Ovary (tissue), 9 donors: ENCODE data around the gene CHSY3. TPM values are rescaled to one million over a fixed set of nuclear protein-coding genes. Genes with fewer than 3 reads are reported as not detected.

Experiments
- DNase-seq, 5 donors: peaks; one replicate each; pipeline ENCODE4 v3.0.0-alpha.2; 2019 to 2020
- H3K27ac ChIP-seq, 2 donors: fragments of 200-600 bp; one replicate each; pipeline versions ENCODE4 v1.5.1 to v1.8.0; 2019 to 2022
- H3K27me3 ChIP-seq: fragments of 200-600 bp; one replicate; pipeline ENCODE4 v1.8.0; 2022
- H3K36me3 ChIP-seq: fragments of 200-600 bp; sonication (generic); one replicate; pipeline ENCODE4 v1.5.1; 2019
- H3K4me1 ChIP-seq: one replicate; pipeline ENCODE4 v1.8.1; 2013; ENCODE audit warnings: mild to moderate bottlenecking, moderate library complexity; ENCODE audit not compliant: insufficient read depth
- H3K4me3 ChIP-seq: fragments of 200-600 bp; sonication (generic); one replicate; pipeline ENCODE4 v1.5.1; 2017
- H3K9me3 ChIP-seq, 2 donors: fragments of 200-600 bp in 1 of 2; sonication (generic) in 1 of 2; one replicate each; pipeline versions ENCODE4 v1.5.1 to v1.8.1; 2013 to 2019; ENCODE audit warnings: mild to moderate bottlenecking in 1 of 2, moderate library complexity in 1 of 2
- EP300 ChIP-seq: sonication (generic); formaldehyde crosslinking; IDR thresholded peaks from one replicate; pipeline ENCODE4 v1.6.1; 2017; ENCODE audit warnings: antibody characterized with exemption
- POLR2A ChIP-seq: fragments of 450-650 bp; IDR thresholded peaks from one replicate; pipeline ENCODE4 v1.6.1; 2017; ENCODE audit warnings: antibody characterized with exemption, mild to moderate bottlenecking, moderate library complexity
- whole genome bisulfite sequencing, 3 donors: extraction: QIAGEN DNeasy Blood & Tissue Kit in 1 of 3; methylation state at CpG; one replicate each; pipeline versions ENCODE4 v1.1.5 to v1.1.7; 2013 to 2017; 5-methylcytosine and 5-hydroxymethylcytosine counted together
- intact Hi-C, 4 donors: fragments of 100-400 bp; cut with DNase I; formaldehyde crosslinking; loops; one replicate each; pipeline versions ENCODE4 v1.11.0 to v1.15.1; 2022 to 2023
- polyA plus RNA-seq, 2 donors: library from polyadenylated mRNA; stranded (reverse); fragments of 200-250 nt in 1 of 2; fragments of 350-450 nt in 1 of 2; fragmentation: Illumina TruSeq in 1 of 2; extraction: RNeasy Lipid Tissue Mini Kit (QIAGEN cat#74804) in 1 of 2; gene quantifications; one replicate each; pipeline ENCODE4 v1.2.3, GENCODE V29; 2013 to 2014
- total RNA-seq, 7 donors: library from RNA; depleted of rRNA in 2 of 7; stranded (reverse); fragments of >200 nt in 2 of 7; fragmentation: NEBNext Ultra II Directional in 3 of 7; extraction: Animal tissue kit (Norgen Biotek cat#: 25700) in 3 of 7; gene quantifications; one replicate each; pipeline versions ENCODE4 v1.1.0 to v1.2.4, GENCODE V29; 2016 to 2023
- TF ChIP-seq, protein P1 (sequence below), 3 donors: fragments of 450-650 bp in 2 of 3; fragments of 200-600 bp in 1 of 3; IDR thresholded peaks; one replicate each; pipeline versions ENCODE4 v1.5.1 to v1.8.0; 2016 to 2022; ENCODE audit warnings: antibody characterized with exemption in 3 of 3, mild to moderate bottlenecking in 1 of 3
- donor health status: DM: no; HTN: no; CAD: no; lungs with moderate emphysema.
- donor health status: DM: no; HTN: no; CAD: no.
- donor health status: Bipolar disorder and iron deficiency.
- donor health status: DM: yes; HTN: yes; CAD: no.
- donor health status: DM: no; HTN: no; CAD: no.
- donor health status: DM: yes; HTN: yes; CAD: no.

Gene CHSY3
- total and polyA plus RNA-seq, 9 donors, result 0.13 to 5.5 (median 0.74) TPM

GRCh38 chr5:129945774-129946270, 41.6 kb downstream of the CHSY3 start:
- no peak overlapping the region for H3K27ac ChIP-seq
- intact Hi-C loops, result no loop called here
- WGBS, 3 donors, result 69 to 70% (median 70%) methylated on average over 1 of the region's 1 CpG
- TF ChIP-seq POLR2A (no peak), EP300 (no peak)
- TF ChIP-seq, protein P1, sequence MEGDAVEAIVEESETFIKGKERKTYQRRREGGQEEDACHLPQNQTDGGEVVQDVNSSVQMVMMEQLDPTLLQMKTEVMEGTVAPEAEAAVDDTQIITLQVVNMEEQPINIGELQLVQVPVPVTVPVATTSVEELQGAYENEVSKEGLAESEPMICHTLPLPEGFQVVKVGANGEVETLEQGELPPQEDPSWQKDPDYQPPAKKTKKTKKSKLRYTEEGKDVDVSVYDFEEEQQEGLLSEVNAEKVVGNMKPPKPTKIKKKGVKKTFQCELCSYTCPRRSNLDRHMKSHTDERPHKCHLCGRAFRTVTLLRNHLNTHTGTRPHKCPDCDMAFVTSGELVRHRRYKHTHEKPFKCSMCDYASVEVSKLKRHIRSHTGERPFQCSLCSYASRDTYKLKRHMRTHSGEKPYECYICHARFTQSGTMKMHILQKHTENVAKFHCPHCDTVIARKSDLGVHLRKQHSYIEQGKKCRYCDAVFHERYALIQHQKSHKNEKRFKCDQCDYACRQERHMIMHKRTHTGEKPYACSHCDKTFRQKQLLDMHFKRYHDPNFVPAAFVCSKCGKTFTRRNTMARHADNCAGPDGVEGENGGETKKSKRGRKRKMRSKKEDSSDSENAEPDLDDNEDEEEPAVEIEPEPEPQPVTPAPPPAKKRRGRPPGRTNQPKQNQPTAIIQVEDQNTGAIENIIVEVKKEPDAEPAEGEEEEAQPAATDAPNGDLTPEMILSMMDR (IDR thresholded peaks at IDR 0.05), result no peak
- H3K36me3 ChIP-seq, result no peaks in the 10 kb centered on the region
- no peaks in the 10 kb centered on the region for H3K9me3 ChIP-seq
- no peaks in the 10 kb centered on the region for H3K27me3 ChIP-seq
- H3K4me3 ChIP-seq, result no peak overlapping the region
- no peaks in the 10 kb centered on the region for H3K4me1 ChIP-seq
- DNase-seq, result no peak

GRCh38 chr5:129951039-129951438, 46.8 kb downstream of the CHSY3 start:
- Histone ChIP-seq H3K27ac (no peak overlapping the region), H3K4me3 (no peak overlapping the region), H3K9me3 (no peaks in the 10 kb centered on the region), H3K27me3 (no peaks in the 10 kb centered on the region), H3K4me1 (no peaks in the 10 kb centered on the region), H3K36me3 (no peaks in the 10 kb centered on the region)
- DNase-seq, result no peak
- TF ChIP-seq EP300, result no peak
- no peak for TF ChIP-seq POLR2A
- TF ChIP-seq, protein P1 (IDR thresholded peaks at IDR 0.05), result no peak
- 7 to 9% (median 9%) methylated on average over 2 of the region's 2 CpGs for WGBS, 3 donors
- intact Hi-C loops, result no loop called here

DNA sequence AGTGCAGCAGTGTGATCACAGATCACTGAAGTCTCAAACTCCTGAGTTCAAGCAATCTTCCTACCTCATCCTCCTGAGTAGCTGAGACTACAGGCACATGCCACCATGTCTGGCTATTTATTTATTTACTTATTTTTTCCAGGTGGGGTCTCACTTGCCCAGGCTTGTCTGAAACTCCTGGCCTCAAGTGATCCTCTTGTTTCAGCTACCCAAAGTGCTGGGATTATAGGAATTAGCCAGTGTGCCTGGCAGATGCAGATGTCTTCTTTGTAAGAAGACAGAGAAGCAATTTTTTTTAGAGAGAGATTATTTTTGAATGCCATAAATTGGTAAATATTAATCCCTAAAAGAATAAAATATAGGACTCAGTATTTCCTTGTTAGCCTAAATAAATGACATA, 54.3 kb downstream of the CHSY3 start:
- no peak for DNase-seq
- TF ChIP-seq EP300 (no peak), POLR2A (no peak)
- TF ChIP-seq, protein P1 (IDR thresholded peaks at IDR 0.05), result no peak
- Histone ChIP-seq H3K36me3 (no peaks in the 10 kb centered on the region), H3K9me3 (no peaks in the 10 kb centered on the region), H3K27ac (no peak overlapping the region), H3K4me1 (no peaks in the 10 kb centered on the region), H3K27me3 (no peaks in the 10 kb centered on the region), H3K4me3 (no peak overlapping the region)
- intact Hi-C loops, result no loop called here

DNA sequence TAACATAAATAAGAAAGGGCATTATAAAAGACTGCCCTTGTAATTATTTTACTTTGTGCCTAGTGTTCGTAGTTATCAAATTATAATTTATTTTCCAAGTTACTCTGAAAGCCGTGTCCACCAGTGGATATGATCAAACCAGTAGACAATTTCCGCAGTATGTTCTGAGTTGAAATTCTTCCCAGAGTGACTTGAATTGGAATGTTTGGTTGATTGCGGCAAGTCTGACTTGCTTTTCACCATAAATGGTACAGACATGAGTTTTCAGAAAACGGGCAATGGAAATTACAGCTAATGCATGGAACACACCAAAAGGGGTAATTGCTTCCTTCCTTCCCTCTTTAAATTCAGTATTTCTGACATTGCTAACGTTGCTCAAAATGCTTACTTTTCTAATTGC, 56.6 kb downstream of the CHSY3 start:
- no peaks in the 10 kb centered on the region for H3K9me3 ChIP-seq
- 86 to 92% (median 90%) methylated on average over 6 of the region's 6 CpGs for WGBS, 3 donors
- H3K36me3 ChIP-seq, result no peaks in the 10 kb centered on the region
- TF ChIP-seq POLR2A, result no peak
- TF ChIP-seq, protein P1 (IDR thresholded peaks at IDR 0.05), result no peak
- TF ChIP-seq EP300, result no peak
- H3K27ac ChIP-seq, result no peak overlapping the region
- DNase-seq, result no peak
- intact Hi-C loops, result no loop called here
- H3K27me3 ChIP-seq, result no peaks in the 10 kb centered on the region
- no peaks in the 10 kb centered on the region for H3K4me1 ChIP-seq
- no peak overlapping the region for H3K4me3 ChIP-seq
